T-cell (primary cell): ENCODE results near the gene POT1. TPM values are rescaled to one million over a fixed set of nuclear protein-coding genes. Genes with fewer than 3 reads are reported as not detected.
"Not testable (repeated sequence)": the region's sequence is repeated elsewhere in the genome, so short reads cannot be mapped to it uniquely, and the experiment has no call there.

ENCODE experiments used
- ATAC-seq, 4 experiments: fragments of 200-7000 bp in 3 of 4; fragments of 150-1000 bp in 1 of 4; cut with Tn5 transposase; replicated peaks in 1 of 4; 1 replicate in 3 of 4; 2 replicates in 1 of 4; pipeline ENCODE4 v1.10.0; 2021; ENCODE audit warnings: moderate library complexity in 3 of 4, mild to moderate bottlenecking in 2 of 4, moderate number of reproducible peaks in 1 of 4
- CTCF ChIA-PET, 2 donors: fragments of 300-600 bp; sonication (Branson Sonifier 250); formaldehyde crosslinking; loops; one replicate each; lab custom pipeline; 2022; ENCODE audit warnings: antibody characterized with exemption in 2 of 2; lab: Charles Lee
- POLR2A ChIA-PET, 2 donors: fragments of 300-600 bp; sonication (Branson Sonifier 250); formaldehyde crosslinking; loops; one replicate each; lab custom pipeline; 2022; ENCODE audit warnings: antibody characterized with exemption in 2 of 2; lab: Charles Lee
- DNase-seq, 35 experiments: peaks; one replicate each; pipeline versions ENCODE4 v3.0.0 to v3.0.0-alpha.2; 2013 to 2023
- H3K27ac ChIP-seq: one replicate; pipeline ENCODE4 v1.5.1; 2013; ENCODE audit warnings: low read length
- H3K27me3 ChIP-seq, 2 experiments: replicated peaks in 1 of 2; 1 replicate in 1 of 2; 2 replicates in 1 of 2; pipeline versions ENCODE4 v1.6.1 to v1.7.0; 2013; ENCODE audit warnings: low read length in 1 of 2, mixed read lengths in 1 of 2; ENCODE audit not compliant: control insufficient read depth in 2 of 2, insufficient read depth in 2 of 2; ENCODE audit errors: extremely low read depth in 1 of 2
- H3K36me3 ChIP-seq, 2 donors: 1 replicate in 1 of 2; 2 replicates in 1 of 2; pipeline versions ENCODE4 v1.6.1 to v1.7.0; 2013; ENCODE audit warnings: low read length in 1 of 2; ENCODE audit not compliant: control insufficient read depth in 2 of 2, insufficient read depth in 1 of 2; ENCODE audit errors: extremely low read depth in 1 of 2
- H3K4me1 ChIP-seq, 2 experiments: 1 replicate in 1 of 2; 2 replicates in 1 of 2; pipeline versions ENCODE4 v1.6.1 to v1.7.0; 2013; ENCODE audit warnings: low read length in 2 of 2, mixed read lengths in 1 of 2; ENCODE audit not compliant: insufficient read depth in 2 of 2, control insufficient read depth in 1 of 2; ENCODE audit errors: extremely low read depth in 1 of 2
- H3K4me3 ChIP-seq, 2 donors: 1 replicate in 1 of 2; 2 replicates in 1 of 2; pipeline versions ENCODE4 v1.5.1 to v1.7.0; 2013; ENCODE audit warnings: mild to moderate bottlenecking in 2 of 2, low read length in 1 of 2, moderate library complexity in 1 of 2; ENCODE audit not compliant: control insufficient read depth in 1 of 2; ENCODE audit errors: extremely low read depth in 1 of 2
- H3K9me3 ChIP-seq: 2 replicates; pipeline ENCODE4 v1.7.0; 2013
- H3K27ac Mint-ChIP-seq, 2 donors: one replicate each; pipeline ENCODE4 v1.8.0; 2020 to 2021; ENCODE audit warnings: mild to moderate bottlenecking in 2 of 2, mixed read lengths in 2 of 2
- H3K27me3 Mint-ChIP-seq, 2 donors: one replicate each; pipeline ENCODE4 v1.8.0; 2021 to 2022; ENCODE audit warnings: mixed read lengths in 2 of 2
- H3K36me3 Mint-ChIP-seq: one replicate; pipeline ENCODE4 v1.8.0; 2021; ENCODE audit warnings: mixed read lengths
- H3K4me1 Mint-ChIP-seq, 3 donors: one replicate each; pipeline ENCODE4 v1.8.0; 2020 to 2022; ENCODE audit warnings: mixed read lengths in 3 of 3, mild to moderate bottlenecking in 1 of 3
- H3K4me3 Mint-ChIP-seq, 3 donors: one replicate each; pipeline ENCODE4 v1.8.0; 2020 to 2022; ENCODE audit warnings: mild to moderate bottlenecking in 3 of 3, mixed read lengths in 3 of 3, moderate library complexity in 3 of 3
- H3K9me3 Mint-ChIP-seq, 3 donors: one replicate each; pipeline ENCODE4 v1.8.0; 2020 to 2022; ENCODE audit warnings: mixed read lengths in 3 of 3
- WGBS: methylation state at CpG from one replicate; pipeline ENCODE4 v1.1.5; 2013; ENCODE audit warnings: missing lambda C conversion rate; ENCODE audit not compliant: insufficient coverage; 5-methylcytosine and 5-hydroxymethylcytosine counted together
- total RNA-seq, 35 experiments: library from RNA in 6 of 35; stranded (reverse) in 6 of 35; fragments of 120-200 nt in 1 of 35; gene quantifications; one replicate each; pipeline versions ENCODE4 v1.2.1 to v1.2.4 and lab custom pipeline; 2013 to 2026

POT1 gene
- total RNA-seq: 10 to 100 TPM; 17.6 to 27.9 (median 23.2) TPM
- 34.8 TPM for total RNA-seq (2013)
- total RNA-seq (lab: John Stamatoyannopoulos, UW): 12.4 to 49.9 (median 32.6) reads per million in 29 experiments

GRCh38 chr7:124929467-124930172, at the start of gene POT1:
Gene POT1 (minus strand): TSS chr7:124929825. CDS start chr7:124897173, 32,652 bp downstream.
- Histone ChIP-seq H3K4me1 (peaks cover 9 to 11% of the 10 kb centered on the region in 2 experiments), H3K36me3 (peaks cover 0 to 6% of the 10 kb centered on the region in 2 donors), H3K27me3 (no peaks in the 10 kb centered on the region), H3K4me3 (peak within 1 kb of the TSS; percentile 80 to 89), H3K27ac (peak within 1 kb of the TSS; percentile 90), H3K9me3 (no peaks in the 10 kb centered on the region)
- peak; percentile 87 to 99 (median 95) for DNase-seq
- H3K9me3 Mint-ChIP-seq: no peaks in the 10 kb centered on the region
- peaks cover 50 to 51% (median 51%) of the 10 kb centered on the region in 3 donors for H3K4me1 Mint-ChIP-seq
- no peaks in the 10 kb centered on the region for H3K27me3 Mint-ChIP-seq
- peak; percentile 98 to 99 (median 98) for ATAC-seq
- ChIA-PET POLR2A (interaction anchor here in 1 of 2 donors (0.5 to 0.7 kb wide), 3 partner anchors 52 to 1179 kb away, joined by 3 read pairs; no protein-coding TSS in a partner anchor), CTCF (interaction anchor here in 1 of 2 donors (0.6 to 0.8 kb wide), 3 partner anchors 10 to 1192 kb away, joined by 3 read pairs; no protein-coding TSS in a partner anchor)
- under 1% methylated on average over 43 of the region's 45 CpGs for WGBS
- H3K36me3 Mint-ChIP-seq: peaks cover 29% of the 10 kb centered on the region
- peak within 1 kb of the TSS; percentile 95 to 98 (median 96) for H3K4me3 Mint-ChIP-seq
- H3K27ac Mint-ChIP-seq: peak within 1 kb of the TSS; percentile 85 to 87

GRCh38 chr7:124975131-124975530, 45.5 kb upstream of the POT1 start:
- H3K4me3 ChIP-seq, H3K27ac ChIP-seq, H3K4me1 Mint-ChIP-seq, H3K36me3 ChIP-seq, ATAC-seq, POLR2A ChIA-PET, H3K27me3 ChIP-seq, CTCF ChIA-PET, H3K27ac Mint-ChIP-seq, H3K4me3 Mint-ChIP-seq, H3K9me3 ChIP-seq, H3K27me3 Mint-ChIP-seq, H3K36me3 Mint-ChIP-seq, DNase-seq, H3K4me1 ChIP-seq: not testable (repeated sequence)
- H3K9me3 Mint-ChIP-seq: peaks cover 5 to 16% (median 12%) of the 10 kb centered on the region in 3 donors
- 80% methylated on average over 2 of the region's 3 CpGs for WGBS

- H3K27ac ChIP-seq: no peak overlapping the region
- Mint-ChIP-seq H3K4me1 (no peaks in the 10 kb centered on the region), H3K36me3 (no peaks in the 10 kb centered on the region), H3K27ac (no peak overlapping the region), H3K27me3 (no peaks in the 10 kb centered on the region), H3K4me3 (no peak overlapping the region), H3K9me3 (no peaks in the 10 kb centered on the region)
- no peaks in the 10 kb centered on the region for H3K36me3 ChIP-seq
- DNase-seq: no peak
- CTCF ChIA-PET: no interaction called here
- no peaks in the 10 kb centered on the region for H3K9me3 ChIP-seq
- H3K27me3 ChIP-seq: no peaks in the 10 kb centered on the region
- H3K4me1 ChIP-seq: no peaks in the 10 kb centered on the region
- WGBS: 86% methylated on average over 2 of the region's 4 CpGs
- ATAC-seq: no peak
- H3K4me3 ChIP-seq: no peak overlapping the region
- POLR2A ChIA-PET: no interaction called here
These were observed 35.9 kb upstream of the POT1 start for GRCh38 chr7:124965553-124965952.

GRCh38 chr7:124959676-124960075, 30.1 kb upstream of the POT1 start:
- Histone ChIP-seq H3K27ac (no peak overlapping the region), H3K4me1 (no peaks in the 10 kb centered on the region), H3K9me3 (no peaks in the 10 kb centered on the region), H3K36me3 (no peaks in the 10 kb centered on the region), H3K4me3 (no peak overlapping the region), H3K27me3 (no peaks in the 10 kb centered on the region)
- ATAC-seq (no peak), DNase-seq (no peak)
- ChIA-PET POLR2A (no interaction called here), CTCF (no interaction called here)
- peaks cover 0 to 2% (median 0%) of the 10 kb centered on the region in 3 donors for H3K4me1 Mint-ChIP-seq
- peaks cover 6 to 15% (median 6%) of the 10 kb centered on the region in 3 donors for H3K9me3 Mint-ChIP-seq
- H3K4me3 Mint-ChIP-seq: no peak overlapping the region
- WGBS: 0% methylated on average over 1 of the region's 1 CpG
- no peak overlapping the region for H3K27ac Mint-ChIP-seq
- peaks cover 10% of the 10 kb centered on the region for H3K36me3 Mint-ChIP-seq
- no peaks in the 10 kb centered on the region for H3K27me3 Mint-ChIP-seq

GRCh38 chr7:124957952-124958351, 28.3 kb upstream of the POT1 start:
- ATAC-seq, H3K4me3 Mint-ChIP-seq, H3K27me3 ChIP-seq, H3K27me3 Mint-ChIP-seq, H3K9me3 ChIP-seq, H3K36me3 Mint-ChIP-seq, H3K27ac ChIP-seq, POLR2A ChIA-PET, H3K36me3 ChIP-seq, H3K4me3 ChIP-seq, H3K4me1 ChIP-seq, CTCF ChIA-PET, DNase-seq, H3K27ac Mint-ChIP-seq, H3K4me1 Mint-ChIP-seq: not testable (repeated sequence)
- 100% methylated on average over 1 of the region's 1 CpG for WGBS
- H3K9me3 Mint-ChIP-seq: peaks cover 6 to 15% (median 6%) of the 10 kb centered on the region in 3 donors

GRCh38 chr7:124956160-124956559, 26.5 kb upstream of the POT1 start:
- Histone ChIP-seq H3K4me3 (no peak overlapping the region), H3K4me1 (no peaks in the 10 kb centered on the region), H3K9me3 (no peaks in the 10 kb centered on the region), H3K27ac (no peak overlapping the region), H3K36me3 (no peaks in the 10 kb centered on the region), H3K27me3 (no peaks in the 10 kb centered on the region)
- DNase-seq (no peak), ATAC-seq (no peak)
- peaks cover 6 to 15% (median 6%) of the 10 kb centered on the region in 3 donors for H3K9me3 Mint-ChIP-seq
- ChIA-PET POLR2A (no interaction called here), CTCF (no interaction called here)
- H3K4me3 Mint-ChIP-seq: no peak overlapping the region
- WGBS: no CpG with 5 or more reads among the region's 1 CpG
- no peak overlapping the region for H3K27ac Mint-ChIP-seq
- H3K36me3 Mint-ChIP-seq: peaks cover 10% of the 10 kb centered on the region
- no peaks in the 10 kb centered on the region for H3K27me3 Mint-ChIP-seq
- peaks cover 0 to 2% (median 0%) of the 10 kb centered on the region in 3 donors for H3K4me1 Mint-ChIP-seq
